Hepatocyte (in vitro differentiated cells): Measurements from ENCODE around the gene ATP8A2. TPM values are rescaled to one million over a fixed set of nuclear protein-coding genes. Genes with fewer than 3 reads are reported as not detected.

Experiments used
- DNase-seq: peaks from one replicate; pipeline ENCODE4 v3.0.0-alpha.2; 2016; ENCODE audit warnings: low spot score
- H2AFZ ChIP-seq: fragments of 200-600 bp; sonication (generic); 2 replicates; pipeline ENCODE4 v1.6.0; 2016; ENCODE audit warnings: antibody characterized with exemption, mild to moderate bottlenecking
- H3K27ac ChIP-seq: fragments of 200-600 bp; sonication (generic); 2 replicates; pipeline ENCODE4 v1.5.1; 2016; ENCODE audit warnings: mild to moderate bottlenecking
- H3K27me3 ChIP-seq: fragments of 200-600 bp; sonication (generic); 2 replicates; pipeline ENCODE4 v1.6.1; 2016
- H3K36me3 ChIP-seq: fragments of 200-600 bp; sonication (generic); replicated peaks from 2 replicates; pipeline ENCODE4 v1.5.1; 2016; ENCODE audit warnings: low read depth; ENCODE audit not compliant: insufficient read depth
- H3K4me1 ChIP-seq: fragments of 200-600 bp; sonication (generic); 2 replicates; pipeline ENCODE4 v1.5.1; 2016; ENCODE audit warnings: mild to moderate bottlenecking, moderate library complexity; ENCODE audit not compliant: insufficient read depth
- H3K4me2 ChIP-seq: fragments of 200-600 bp; sonication (generic); 2 replicates; pipeline ENCODE4 v1.6.0; 2016
- H3K4me3 ChIP-seq: fragments of 200-600 bp; sonication (generic); 2 replicates; pipeline ENCODE4 v1.5.1; 2016; ENCODE audit warnings: mild to moderate bottlenecking
- H3K79me2 ChIP-seq: fragments of 200-600 bp; sonication (generic); 2 replicates; pipeline ENCODE4 v1.6.0; 2017; ENCODE audit warnings: mild to moderate bottlenecking
- H3K9me2 ChIP-seq: fragments of 200-600 bp; sonication (generic); replicated peaks from 2 replicates; pipeline ENCODE4 v1.6.0; 2017; ENCODE audit warnings: mild to moderate bottlenecking; ENCODE audit not compliant: insufficient read depth
- H3K9me3 ChIP-seq: fragments of 200-600 bp; sonication (generic); 2 replicates; pipeline ENCODE4 v1.5.1; 2016; ENCODE audit warnings: low read depth, mild to moderate bottlenecking
- H4K20me1 ChIP-seq: fragments of 200-600 bp; sonication (generic); 2 replicates; pipeline ENCODE4 v1.6.0; 2016; ENCODE audit warnings: mild to moderate bottlenecking; ENCODE audit not compliant: insufficient read depth, poor library complexity, severe bottlenecking
- CTCF ChIP-seq: fragments of 200-600 bp; sonication (generic); IDR thresholded peaks from 2 replicates; pipeline ENCODE4 v1.5.1; 2016; ENCODE audit warnings: antibody characterized with exemption, mild to moderate bottlenecking; ENCODE audit not compliant: poor library complexity
- EZH2 ChIP-seq: fragments of 200-600 bp; sonication (generic); IDR thresholded peaks from 2 replicates; pipeline ENCODE4 v1.6.1; 2016; ENCODE audit warnings: antibody characterized with exemption, mild to moderate bottlenecking, borderline replicate concordance
- EZH2phosphoT487 ChIP-seq: fragments of 200-600 bp; sonication (generic); IDR thresholded peaks from one replicate; pipeline ENCODE4 v1.6.1; 2018; ENCODE audit warnings: antibody characterized with exemption, mild to moderate bottlenecking, low read depth, moderate library complexity; ENCODE audit not compliant: unreplicated experiment, severe bottlenecking
- WGBS: methylation state at CpG from one replicate; pipeline ENCODE4 v1.1.6; 2016; ENCODE audit warnings: low lambda C conversion rate; ENCODE audit errors: missing lambda C conversion rate; 5-methylcytosine and 5-hydroxymethylcytosine counted together
- polyA plus RNA-seq: library from polyadenylated mRNA; unstranded; fragments of >200 nt; fragmentation: Nextera tagmentation; extraction: Ambion mirVana; gene quantifications from 2 replicates; pipeline ENCODE4 v1.2.1, GENCODE V29; 2016
- total RNA-seq: library from RNA; depleted of rRNA; stranded (reverse); fragments of >200 nt; gene quantifications from 2 replicates; pipeline ENCODE4 v1.2.3, GENCODE V29; 2014

ATP8A2 gene
- total and polyA plus RNA-seq, 2 experiments from 2014 or later = 2.1 to 3.1 TPM

GRCh38 chr13:26017932-26018665 lies 646.3 kb downstream of the ATP8A2 start:
- H3K79me2 ChIP-seq = no peaks in the 10 kb centered on the region
- no peak overlapping the region for H2AFZ ChIP-seq
- H3K36me3 ChIP-seq = no peaks in the 10 kb centered on the region
- no peaks in the 10 kb centered on the region for H3K9me2 ChIP-seq
- H3K27me3 ChIP-seq = no peaks in the 10 kb centered on the region
- no peaks in the 10 kb centered on the region for H3K9me3 ChIP-seq
- 82% methylated on average over 6 of the region's 6 CpGs for WGBS
- no peak for DNase-seq
- H4K20me1 ChIP-seq = no peaks in the 10 kb centered on the region
- no peak overlapping the region for H3K27ac ChIP-seq
- peaks cover 16% of the 10 kb centered on the region for H3K4me1 ChIP-seq
- H3K4me2 ChIP-seq = no peak overlapping the region
- TF ChIP-seq EZH2 (no peak), EZH2phosphoT487 (no peak), CTCF (no peak)
- no peak overlapping the region for H3K4me3 ChIP-seq

- Histone ChIP-seq H3K4me3 (no peak overlapping the region), H3K27me3 (no peaks in the 10 kb centered on the region), H3K9me3 (no peaks in the 10 kb centered on the region), H2AFZ (no peak overlapping the region), H4K20me1 (no peaks in the 10 kb centered on the region), H3K4me2 (no peak overlapping the region), H3K27ac (no peak overlapping the region), H3K79me2 (no peaks in the 10 kb centered on the region), H3K9me2 (no peaks in the 10 kb centered on the region), H3K36me3 (no peaks in the 10 kb centered on the region), H3K4me1 (peaks cover 16% of the 10 kb centered on the region)
- no peak for TF ChIP-seq EZH2phosphoT487
- TF ChIP-seq CTCF = no peak
- no peak for TF ChIP-seq EZH2
- no peak for DNase-seq
- WGBS = 83% methylated on average over 7 of the region's 7 CpGs
Observed at GRCh38 chr13:26019251-26019650, 647.5 kb downstream of the ATP8A2 start.

GRCh38 chr13:26019881-26020870 lies 648.4 kb downstream of the ATP8A2 start:
- Histone ChIP-seq H3K79me2 (no peaks in the 10 kb centered on the region), H3K27ac (no peak overlapping the region), H2AFZ (no peak overlapping the region), H3K4me3 (no peak overlapping the region), H3K4me1 (peaks cover 16% of the 10 kb centered on the region), H3K9me2 (no peaks in the 10 kb centered on the region), H3K36me3 (no peaks in the 10 kb centered on the region), H3K9me3 (no peaks in the 10 kb centered on the region), H3K4me2 (no peak overlapping the region), H3K27me3 (no peaks in the 10 kb centered on the region), H4K20me1 (no peaks in the 10 kb centered on the region)
- 81% methylated on average over 22 of the region's 22 CpGs for WGBS
- no peak for DNase-seq
- TF ChIP-seq EZH2 (no peak), EZH2phosphoT487 (no peak), CTCF (no peak)
